SK-N-SH (cell line): ENCODE data around the gene LAMTOR4. TPM values are rescaled to one million over a fixed set of nuclear protein-coding genes. Genes with fewer than 3 reads are reported as not detected.
A peak's percentile ranks its signal among the peaks of the same experiment; 100 is the strongest.
"Not testable (repeated sequence)": the region's sequence is repeated elsewhere in the genome, so short reads cannot be mapped to it uniquely, and the experiment has no call there.

Experiments
- CTCF ChIA-PET: fragments of 300-600, 350-600 bp; formaldehyde crosslinking; extraction: SDS; loops from one replicate; lab custom pipeline; 2021; lab: Yijun Ruan, JAX
- POLR2A ChIA-PET: fragments of 350-600 bp; sonication (Branson Sonifier 250); formaldehyde crosslinking; extraction: SDS; loops from one replicate; lab custom pipeline; 2020; ENCODE audit warnings: antibody characterized with exemption, inconsistent platforms; lab: Yijun Ruan, JAX
- DNase-seq: peaks from one replicate; pipeline ENCODE4 v3.0.0; 2012
- H2AFZ ChIP-seq: fragments of 200-600 bp; sonication (generic); 2 replicates; pipeline ENCODE4 v1.8.1; 2016; ENCODE audit warnings: antibody characterized with exemption, mild to moderate bottlenecking, low read depth
- H3F3A ChIP-seq: fragments of 200-600 bp; sonication (generic); replicated peaks from 2 replicates; pipeline ENCODE3; 2016; ENCODE audit warnings: antibody characterized with exemption, mild to moderate bottlenecking; ENCODE audit not compliant: insufficient read depth
- H3K27ac ChIP-seq, 2 experiments: fragments of 200-500 bp in 1 of 2; fragments of 200-600 bp in 1 of 2; sonication (Bioruptor generic) in 1 of 2; sonication (generic), shearing (Covaris generic) in 1 of 2; 2 replicates each; pipeline versions ENCODE4 v1.5.1 to v1.6.1; 2014 to 2016; ENCODE audit warnings: low read depth in 2 of 2, inconsistent platforms in 1 of 2, low read length in 1 of 2, mild to moderate bottlenecking in 1 of 2, mixed read lengths in 1 of 2
- H3K27me3 ChIP-seq: fragments of 200-600 bp; sonication (generic), shearing (Covaris generic); 2 replicates; pipeline ENCODE4 v1.6.1; 2016; ENCODE audit warnings: mixed run types; ENCODE audit not compliant: insufficient read depth
- H3K36me3 ChIP-seq, 2 experiments: fragments of 200-500 bp in 1 of 2; fragments of 200-600 bp in 1 of 2; sonication (Bioruptor generic) in 1 of 2; sonication (generic) in 1 of 2; replicated peaks in 1 of 2; 2 replicates each; pipeline versions ENCODE3 to v1.5.1; 2014 to 2016; ENCODE audit warnings: low read length in 1 of 2, mild to moderate bottlenecking in 1 of 2; ENCODE audit not compliant: insufficient read depth in 2 of 2, control insufficient read depth in 1 of 2
- H3K4me1 ChIP-seq, 2 experiments: fragments of 200-500 bp in 1 of 2; fragments of 200-600 bp in 1 of 2; sonication (Bioruptor generic) in 1 of 2; sonication (generic), shearing (Covaris generic) in 1 of 2; 2 replicates each; pipeline versions ENCODE4 v1.5.1 to v1.6.1; 2014 to 2016; ENCODE audit warnings: low read depth in 1 of 2, low read length in 1 of 2, mixed run types in 1 of 2; ENCODE audit not compliant: insufficient read depth in 2 of 2, control insufficient read depth in 1 of 2
- H3K4me2 ChIP-seq: fragments of 200-600 bp; sonication (generic), shearing (Covaris generic); 2 replicates; pipeline ENCODE4 v1.6.1; 2017; ENCODE audit warnings: mixed run types
- H3K4me3 ChIP-seq, 2 experiments: fragments of 200-500 bp in 1 of 2; fragments of 200-600 bp in 1 of 2; sonication (Bioruptor generic) in 1 of 2; sonication (generic), shearing (Covaris generic) in 1 of 2; 2 replicates each; pipeline versions ENCODE4 v1.5.1 to v1.8.1; 2014 to 2016; ENCODE audit warnings: low read depth in 2 of 2, inconsistent platforms in 1 of 2, low read length in 1 of 2, mild to moderate bottlenecking in 1 of 2, mixed read lengths in 1 of 2, moderate library complexity in 1 of 2
- H3K79me2 ChIP-seq: fragments of 200-600 bp; sonication (generic); 2 replicates; pipeline ENCODE4 v1.8.1; 2017; ENCODE audit warnings: mild to moderate bottlenecking; ENCODE audit not compliant: insufficient read depth
- H3K9ac ChIP-seq: fragments of 200-600 bp; sonication (generic); 2 replicates; pipeline ENCODE4 v1.6.1; 2017; ENCODE audit warnings: mixed run types
- H3K9me2 ChIP-seq: fragments of 200-600 bp; sonication (generic); 2 replicates; pipeline ENCODE4 v1.6.1; 2017; ENCODE audit warnings: mixed run types
- H3K9me3 ChIP-seq: fragments of 200-600 bp; sonication (generic); 2 replicates; pipeline ENCODE4 v1.6.1; 2017; ENCODE audit warnings: mixed run types, mild to moderate bottlenecking, moderate library complexity
- H4K20me1 ChIP-seq: fragments of 200-600 bp; sonication (generic); 2 replicates; pipeline ENCODE4 v1.6.1; 2017; ENCODE audit warnings: mild to moderate bottlenecking, mixed run types; ENCODE audit not compliant: insufficient read depth
- CHD2 ChIP-seq: fragments of 150-350 bp; IDR thresholded peaks from 2 replicates; pipeline ENCODE4 v1.6.1; 2018; ENCODE audit warnings: low read length; ENCODE audit not compliant: partially characterized antibody
- EP300 ChIP-seq, 2 experiments: IDR thresholded peaks; 2 replicates each; pipeline versions ENCODE4 v1.4.0 to v1.6.1; 2012; ENCODE audit warnings: borderline replicate concordance in 1 of 2, low read depth in 1 of 2, low read length in 1 of 2
- EZH2phosphoT487 ChIP-seq: fragments of 200-600 bp; sonication (generic); IDR thresholded peaks from 2 replicates; pipeline ENCODE4 v1.6.1; 2017; ENCODE audit warnings: low read depth, mixed run types, mild to moderate bottlenecking, antibody characterized with exemption, moderate library complexity, borderline replicate concordance
- GATA2 ChIP-seq: sonication (generic); formaldehyde crosslinking; IDR thresholded peaks from 2 replicates; pipeline ENCODE4 v1.5.0; 2020; ENCODE audit warnings: mild to moderate bottlenecking, missing genetic modification reagents
- IRF3 ChIP-seq: fragments of 150-350 bp; IDR thresholded peaks from 2 replicates; pipeline ENCODE4 v1.6.1; 2016; ENCODE audit warnings: mild to moderate bottlenecking, low read depth, low read length
- JUND ChIP-seq: IDR thresholded peaks from 2 replicates; pipeline ENCODE4 v1.4.0; 2012
- MAX ChIP-seq: IDR thresholded peaks from 2 replicates; pipeline ENCODE4 v1.4.0; 2012; ENCODE audit warnings: low read depth
- MXI1 ChIP-seq: IDR thresholded peaks from 2 replicates; pipeline ENCODE4 v1.6.1; 2012; ENCODE audit warnings: mild to moderate bottlenecking, low read depth, low read length, improper control_type of control experiment
- NFIC ChIP-seq: IDR thresholded peaks from 2 replicates; pipeline ENCODE4 v1.4.0; 2012; ENCODE audit warnings: borderline replicate concordance
- RCOR1 ChIP-seq: fragments of 150-350 bp; IDR thresholded peaks from 2 replicates; pipeline ENCODE4 v1.6.1; 2017; ENCODE audit warnings: antibody characterized with exemption, low read length
- RXRA ChIP-seq: IDR thresholded peaks from 2 replicates; pipeline ENCODE4 v1.4.0; 2012; ENCODE audit warnings: low read depth, mild to moderate bottlenecking, borderline replicate concordance
- SIN3A ChIP-seq: IDR thresholded peaks from 2 replicates; pipeline ENCODE4 v1.6.1; 2012; ENCODE audit warnings: low read depth, mild to moderate bottlenecking, low read length, moderate library complexity, borderline replicate concordance
- TAF1 ChIP-seq: IDR thresholded peaks from 2 replicates; pipeline ENCODE4 v1.6.1; 2012; ENCODE audit warnings: low read depth, mild to moderate bottlenecking, low read length, moderate library complexity, borderline replicate concordance
- WGBS: methylation state at CpG from one replicate; pipeline ENCODE4 v1.1.6; 2017; ENCODE audit warnings: low lambda C conversion rate; 5-methylcytosine and 5-hydroxymethylcytosine counted together
- polyA plus RNA-seq, 3 experiments: library from polyadenylated mRNA; depleted of rRNA; stranded (reverse); fragments of >200 nt; gene quantifications; 2 replicates each; pipeline ENCODE4 v1.2.3, GENCODE V29; 2012
- TF ChIP-seq, protein P1 (sequence below): IDR thresholded peaks from 2 replicates; pipeline ENCODE4 v1.6.1; 2012; ENCODE audit warnings: mild to moderate bottlenecking, low read depth, low read length, moderate library complexity

LAMTOR4 gene
- polyA plus RNA-seq, 1 of the 3 experiments (the other 2 are of a cell fraction) = 630 TPM

- Histone ChIP-seq H3K27ac (no peak overlapping the region), H3K4me1 (peaks cover 0 to 6% of the 10 kb centered on the region in 2 experiments; a peak in 1 of 4 replicates), H3K79me2 (no peaks in the 10 kb centered on the region), H3F3A (peaks cover 4% of the 10 kb centered on the region), H3K36me3 (no peaks in the 10 kb centered on the region), H3K9me2 (no peaks in the 10 kb centered on the region), H2AFZ (0 out of 2 replicates have a peak overlapping the region, but pooled peaks have one; percentile 10), H3K4me2 (no peak overlapping the region), H3K9me3 (no peaks in the 10 kb centered on the region), H3K27me3 (no peaks in the 10 kb centered on the region)
- POLR2A ChIA-PET = no interaction called here
- no peak for TF ChIP-seq JUND
- TF ChIP-seq MAX = no peak
- no peak for TF ChIP-seq SIN3A
- no peak for TF ChIP-seq TAF1
- no peak for TF ChIP-seq MXI1
- no peak for TF ChIP-seq RCOR1
- TF ChIP-seq RXRA = no peak
- no peak for TF ChIP-seq GATA2
- no peak for TF ChIP-seq EP300 (IDR thresholded peaks at IDR 0.05; ENCODE audit: borderline replicate concordance in 1 of 2, low read depth in 1 of 2, low read length in 1 of 2)
- TF ChIP-seq NFIC = no peak
- TF ChIP-seq CHD2 = no peak
- TF ChIP-seq, protein P1, sequence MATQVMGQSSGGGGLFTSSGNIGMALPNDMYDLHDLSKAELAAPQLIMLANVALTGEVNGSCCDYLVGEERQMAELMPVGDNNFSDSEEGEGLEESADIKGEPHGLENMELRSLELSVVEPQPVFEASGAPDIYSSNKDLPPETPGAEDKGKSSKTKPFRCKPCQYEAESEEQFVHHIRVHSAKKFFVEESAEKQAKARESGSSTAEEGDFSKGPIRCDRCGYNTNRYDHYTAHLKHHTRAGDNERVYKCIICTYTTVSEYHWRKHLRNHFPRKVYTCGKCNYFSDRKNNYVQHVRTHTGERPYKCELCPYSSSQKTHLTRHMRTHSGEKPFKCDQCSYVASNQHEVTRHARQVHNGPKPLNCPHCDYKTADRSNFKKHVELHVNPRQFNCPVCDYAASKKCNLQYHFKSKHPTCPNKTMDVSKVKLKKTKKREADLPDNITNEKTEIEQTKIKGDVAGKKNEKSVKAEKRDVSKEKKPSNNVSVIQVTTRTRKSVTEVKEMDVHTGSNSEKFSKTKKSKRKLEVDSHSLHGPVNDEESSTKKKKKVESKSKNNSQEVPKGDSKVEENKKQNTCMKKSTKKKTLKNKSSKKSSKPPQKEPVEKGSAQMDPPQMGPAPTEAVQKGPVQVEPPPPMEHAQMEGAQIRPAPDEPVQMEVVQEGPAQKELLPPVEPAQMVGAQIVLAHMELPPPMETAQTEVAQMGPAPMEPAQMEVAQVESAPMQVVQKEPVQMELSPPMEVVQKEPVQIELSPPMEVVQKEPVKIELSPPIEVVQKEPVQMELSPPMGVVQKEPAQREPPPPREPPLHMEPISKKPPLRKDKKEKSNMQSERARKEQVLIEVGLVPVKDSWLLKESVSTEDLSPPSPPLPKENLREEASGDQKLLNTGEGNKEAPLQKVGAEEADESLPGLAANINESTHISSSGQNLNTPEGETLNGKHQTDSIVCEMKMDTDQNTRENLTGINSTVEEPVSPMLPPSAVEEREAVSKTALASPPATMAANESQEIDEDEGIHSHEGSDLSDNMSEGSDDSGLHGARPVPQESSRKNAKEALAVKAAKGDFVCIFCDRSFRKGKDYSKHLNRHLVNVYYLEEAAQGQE = no peak
- TF ChIP-seq IRF3 = no peak
- TF ChIP-seq EZH2phosphoT487 = no peak
- TF ChIP-seq, all 33 proteins: peak for 0
- Histone ChIP-seq H3K4me3 (no peak overlapping the region), H3K9ac (no peak overlapping the region), H4K20me1 (no peaks in the 10 kb centered on the region)
- no peak for DNase-seq
- CTCF ChIA-PET = no interaction called here
- 83% methylated on average over 2 of the region's 2 CpGs for WGBS
These were observed 43.1 kb downstream of the LAMTOR4 start for GRCh38 chr7:100191775-100192174.

GRCh38 chr7:100192281-100192862 is 43.7 kb downstream of the LAMTOR4 start:
- CTCF ChIA-PET = interaction anchor here (4.7 kb wide), 1 partner anchor 60 kb away, joined by 18 read pairs; no protein-coding TSS in a partner anchor
- H4K20me1 ChIP-seq, H3K4me2 ChIP-seq, POLR2A ChIA-PET, H3K9me2 ChIP-seq, H3F3A ChIP-seq, H3K9ac ChIP-seq, H2AFZ ChIP-seq, H3K27me3 ChIP-seq, H3K27ac ChIP-seq, H3K79me2 ChIP-seq, H3K36me3 ChIP-seq, H3K4me3 ChIP-seq, H3K9me3 ChIP-seq, H3K4me1 ChIP-seq, DNase-seq: not testable (repeated sequence)
- 85% methylated on average over 6 of the region's 6 CpGs for WGBS
